ENCODE results near the gene NDUFA3.

The NDUFA3 gene

DNA sequence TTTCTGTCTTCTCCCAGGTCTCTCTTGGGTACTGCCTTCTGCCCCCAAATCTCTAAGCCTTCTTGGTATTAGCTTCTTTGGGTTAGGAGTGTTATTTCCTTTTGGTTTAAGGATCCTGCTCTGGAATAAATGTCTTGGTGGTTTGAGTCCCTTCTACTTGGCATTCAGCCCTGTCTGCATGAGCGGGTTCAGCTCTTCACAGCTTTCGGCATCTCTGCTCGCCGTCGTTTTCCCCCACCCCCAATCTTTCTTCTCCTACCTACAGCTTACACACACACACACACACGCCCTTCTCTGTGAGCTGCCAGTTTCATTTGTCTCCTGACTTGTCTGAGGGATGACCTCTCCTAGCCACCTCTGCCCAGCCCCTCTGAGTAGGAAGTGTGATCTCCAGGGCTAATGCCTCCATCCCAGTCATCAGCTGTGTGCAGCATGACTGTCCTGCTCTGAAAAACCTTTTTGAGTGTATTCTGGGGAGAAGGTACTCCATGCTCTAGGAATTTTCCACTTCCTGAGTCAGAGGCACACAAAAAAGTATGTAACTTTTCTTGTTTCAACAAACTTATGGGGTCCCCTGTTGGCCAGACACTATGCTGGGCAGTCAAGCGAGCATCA lies 39.6 kb downstream of the NDUFA3 start:
- no peaks in the 10 kb centered on the region; the same call in 1 of the 2 replicates for H3K4me1 ChIP-seq (ENCODE audit: control insufficient read depth, insufficient read depth, low read length)
- H3K27me3 ChIP-seq (ENCODE audit: control insufficient read depth, insufficient read depth, low read length): no peaks in the 10 kb centered on the region
- peaks cover 83% of the 10 kb centered on the region for H3K36me3 ChIP-seq (ENCODE audit: control insufficient read depth, insufficient read depth, low read length)
- no peak overlapping the region for H3K4me3 ChIP-seq (ENCODE audit: low read depth, low read length)
- H3K9ac ChIP-seq (ENCODE audit: low read depth, low read length): no peak overlapping the region
- no peak overlapping the region for H3K27ac ChIP-seq (ENCODE audit: low read depth, low read length)
- no peaks in the 10 kb centered on the region for H3K9me3 ChIP-seq (ENCODE audit: control insufficient read depth, insufficient read depth, low read length)

DNA sequence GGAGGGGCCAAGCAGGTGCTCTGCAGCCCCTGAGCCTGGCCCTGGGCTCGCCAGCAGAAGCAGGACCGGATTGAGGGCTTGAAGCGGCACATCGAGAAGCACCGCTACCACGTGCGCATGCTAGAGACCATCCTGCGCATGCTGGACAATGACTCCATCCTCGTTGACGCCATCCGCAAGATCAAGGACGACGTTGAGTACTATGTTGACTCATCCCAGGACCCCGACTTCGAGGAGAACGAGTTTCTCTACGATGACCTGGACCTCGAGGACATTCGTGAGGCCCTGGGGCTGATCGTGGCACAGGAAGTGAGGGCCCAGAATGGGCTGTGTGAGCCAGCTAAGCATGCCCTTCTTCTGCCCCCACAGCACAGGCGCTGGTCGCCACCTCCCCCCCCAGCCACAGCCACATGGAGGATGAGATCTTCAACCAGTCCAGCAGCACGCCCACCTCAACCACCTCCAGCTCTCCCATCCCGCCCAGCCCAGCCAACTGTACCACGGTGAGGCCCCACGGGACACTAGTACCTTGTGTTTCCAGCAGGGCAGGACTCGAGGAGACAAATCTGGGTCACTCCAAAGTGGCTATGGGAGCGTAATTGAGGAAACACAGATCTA lies 43.0 kb downstream of the NDUFA3 start:
- Histone ChIP-seq H3K27me3 (ENCODE audit: control insufficient read depth, insufficient read depth, low read length) (no peaks in the 10 kb centered on the region), H3K9ac (ENCODE audit: low read depth, low read length) (no peak overlapping the region), H3K36me3 (ENCODE audit: control insufficient read depth, insufficient read depth, low read length) (peaks cover 97% of the 10 kb centered on the region), H3K4me3 (ENCODE audit: low read depth, low read length) (no peak overlapping the region), H3K27ac (ENCODE audit: low read depth, low read length) (no peak overlapping the region), H3K9me3 (ENCODE audit: control insufficient read depth, insufficient read depth, low read length) (no peaks in the 10 kb centered on the region), H3K4me1 (ENCODE audit: control insufficient read depth, insufficient read depth, low read length) (no peaks in the 10 kb centered on the region)

DNA sequence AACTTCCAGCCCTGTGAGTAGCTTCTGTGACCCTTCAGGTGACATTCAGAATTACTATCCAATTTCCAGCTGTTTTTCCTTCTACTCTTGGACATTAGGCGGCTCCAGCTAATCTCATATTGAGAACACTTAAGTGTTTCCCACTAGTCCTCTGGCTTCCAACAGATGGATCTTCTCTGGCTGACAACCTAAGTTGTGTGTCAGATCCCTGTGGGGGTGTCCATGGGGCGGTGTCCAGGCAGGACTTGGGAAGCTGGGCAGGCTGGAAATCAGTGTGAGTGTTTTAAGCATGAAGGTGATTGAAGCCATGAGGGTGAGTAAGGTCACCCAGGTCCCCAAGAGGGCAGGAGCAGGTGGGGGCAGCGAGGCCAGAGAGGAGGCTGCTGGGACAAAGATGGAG lies 45.0 kb downstream of the NDUFA3 start:
- Histone ChIP-seq H3K4me3 (ENCODE audit: low read depth, low read length) (no peak overlapping the region), H3K27me3 (ENCODE audit: control insufficient read depth, insufficient read depth, low read length) (no peaks in the 10 kb centered on the region), H3K36me3 (ENCODE audit: control insufficient read depth, insufficient read depth, low read length) (peaks cover 96% of the 10 kb centered on the region), H3K27ac (ENCODE audit: low read depth, low read length) (no peak overlapping the region), H3K9me3 (ENCODE audit: control insufficient read depth, insufficient read depth, low read length) (no peaks in the 10 kb centered on the region), H3K9ac (ENCODE audit: low read depth, low read length) (no peak overlapping the region), H3K4me1 (ENCODE audit: control insufficient read depth, insufficient read depth, low read length) (no peaks in the 10 kb centered on the region)

- no peaks in the 10 kb centered on the region for H3K27me3 ChIP-seq (ENCODE audit: control insufficient read depth, insufficient read depth, low read length)
- H3K9ac ChIP-seq (ENCODE audit: low read depth, low read length): no peak overlapping the region
- H3K4me3 ChIP-seq (ENCODE audit: low read depth, low read length): no peak overlapping the region
- peaks cover 96% of the 10 kb centered on the region for H3K36me3 ChIP-seq (ENCODE audit: control insufficient read depth, insufficient read depth, low read length)
- H3K4me1 ChIP-seq (ENCODE audit: control insufficient read depth, insufficient read depth, low read length): no peaks in the 10 kb centered on the region
- H3K9me3 ChIP-seq (ENCODE audit: control insufficient read depth, insufficient read depth, low read length): no peaks in the 10 kb centered on the region
- no peak overlapping the region for H3K27ac ChIP-seq (ENCODE audit: low read depth, low read length)
Observed at GRCh38 chr19:54148158-54148557, 45.5 kb downstream of the NDUFA3 start.

DNA sequence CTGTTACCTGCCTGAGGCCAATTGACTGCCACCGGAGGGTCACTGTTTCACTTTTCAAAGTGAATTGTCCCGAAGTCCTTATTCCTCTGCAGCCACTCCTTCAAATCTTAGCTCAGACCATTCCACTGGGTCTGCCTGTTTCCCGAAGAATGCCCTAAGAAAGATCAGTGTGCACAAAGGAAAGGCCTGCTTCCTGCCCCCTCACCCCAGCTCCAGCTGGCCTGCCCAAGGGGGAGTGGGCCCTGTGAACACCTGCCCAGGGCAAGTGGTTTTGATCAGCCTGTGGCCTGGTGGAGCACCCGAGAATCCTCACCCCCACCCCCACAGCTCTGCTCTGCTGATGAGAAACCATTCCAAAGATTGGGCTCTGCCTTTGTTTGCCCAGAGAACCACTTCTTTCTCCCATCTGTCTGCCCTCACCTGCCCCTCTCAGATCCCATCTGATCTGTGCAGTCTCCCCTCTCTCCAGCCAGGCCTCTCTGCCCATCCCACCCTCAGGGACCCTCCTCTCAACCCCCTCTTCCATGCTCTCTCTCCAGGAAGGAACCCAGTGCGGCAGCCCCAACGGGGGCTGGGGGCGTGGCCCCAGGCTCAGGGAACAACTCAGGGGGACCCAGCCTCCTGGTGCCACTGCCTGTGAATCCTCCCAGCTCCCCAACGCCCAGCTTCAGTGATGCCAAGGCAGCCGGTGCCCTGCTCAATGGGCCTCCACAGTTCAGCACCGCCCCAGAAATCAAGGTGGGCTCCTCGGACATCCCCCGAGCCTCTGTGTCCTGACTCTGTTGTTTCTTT lies 46.6 kb downstream of the NDUFA3 start:
- Histone ChIP-seq H3K9me3 (ENCODE audit: control insufficient read depth, insufficient read depth, low read length) (no peaks in the 10 kb centered on the region), H3K9ac (ENCODE audit: low read depth, low read length) (no peak overlapping the region), H3K4me1 (ENCODE audit: control insufficient read depth, insufficient read depth, low read length) (no peaks in the 10 kb centered on the region), H3K36me3 (ENCODE audit: control insufficient read depth, insufficient read depth, low read length) (peaks cover 96% of the 10 kb centered on the region), H3K4me3 (ENCODE audit: low read depth, low read length) (no peak overlapping the region), H3K27ac (ENCODE audit: low read depth, low read length) (no peak overlapping the region), H3K27me3 (ENCODE audit: control insufficient read depth, insufficient read depth, low read length) (no peaks in the 10 kb centered on the region)

- peaks cover 95% of the 10 kb centered on the region for H3K36me3 ChIP-seq (ENCODE audit: control insufficient read depth, insufficient read depth, low read length)
- H3K4me1 ChIP-seq (ENCODE audit: control insufficient read depth, insufficient read depth, low read length): no peaks in the 10 kb centered on the region
- no peaks in the 10 kb centered on the region for H3K9me3 ChIP-seq (ENCODE audit: control insufficient read depth, insufficient read depth, low read length)
- no peaks in the 10 kb centered on the region for H3K27me3 ChIP-seq (ENCODE audit: control insufficient read depth, insufficient read depth, low read length)
- no peak overlapping the region for H3K9ac ChIP-seq (ENCODE audit: low read depth, low read length)
- no peak overlapping the region for H3K27ac ChIP-seq (ENCODE audit: low read depth, low read length)
- no peak overlapping the region for H3K4me3 ChIP-seq (ENCODE audit: low read depth, low read length)
Observed at GRCh38 chr19:54151362-54152035, 48.8 kb downstream of the NDUFA3 start.

- no peaks in the 10 kb centered on the region for H3K9me3 ChIP-seq (ENCODE audit: control insufficient read depth, insufficient read depth, low read length)
- H3K27me3 ChIP-seq (ENCODE audit: control insufficient read depth, insufficient read depth, low read length): no peaks in the 10 kb centered on the region
- H3K4me3 ChIP-seq (ENCODE audit: low read depth, low read length): no peak overlapping the region
- H3K27ac ChIP-seq (ENCODE audit: low read depth, low read length): no peak overlapping the region
- no peak overlapping the region for H3K9ac ChIP-seq (ENCODE audit: low read depth, low read length)
- H3K4me1 ChIP-seq (ENCODE audit: control insufficient read depth, insufficient read depth, low read length): no peaks in the 10 kb centered on the region
- H3K36me3 ChIP-seq (ENCODE audit: control insufficient read depth, insufficient read depth, low read length): peaks cover 94% of the 10 kb centered on the region
Observed at GRCh38 chr19:54152267-54152666, 49.6 kb downstream of the NDUFA3 start.

- Histone ChIP-seq H3K4me1 (ENCODE audit: control insufficient read depth, insufficient read depth, low read length) (no peaks in the 10 kb centered on the region), H3K9me3 (ENCODE audit: control insufficient read depth, insufficient read depth, low read length) (no peaks in the 10 kb centered on the region), H3K4me3 (ENCODE audit: low read depth, low read length) (no peak overlapping the region), H3K36me3 (ENCODE audit: control insufficient read depth, insufficient read depth, low read length) (peaks cover 90% of the 10 kb centered on the region), H3K27me3 (ENCODE audit: control insufficient read depth, insufficient read depth, low read length) (no peaks in the 10 kb centered on the region), H3K27ac (ENCODE audit: low read depth, low read length) (no peak overlapping the region), H3K9ac (ENCODE audit: low read depth, low read length) (no peak overlapping the region)
Observed at GRCh38 chr19:54152878-54153524, 50.3 kb downstream of the NDUFA3 start.

- Histone ChIP-seq H3K27me3 (ENCODE audit: control insufficient read depth, insufficient read depth, low read length) (no peaks in the 10 kb centered on the region), H3K4me1 (ENCODE audit: control insufficient read depth, insufficient read depth, low read length) (no peaks in the 10 kb centered on the region), H3K9me3 (ENCODE audit: control insufficient read depth, insufficient read depth, low read length) (no peaks in the 10 kb centered on the region), H3K36me3 (ENCODE audit: control insufficient read depth, insufficient read depth, low read length) (peaks cover 86% of the 10 kb centered on the region), H3K9ac (ENCODE audit: low read depth, low read length) (no peak overlapping the region), H3K27ac (ENCODE audit: low read depth, low read length) (no peak overlapping the region), H3K4me3 (ENCODE audit: low read depth, low read length) (no peak overlapping the region)
Observed at GRCh38 chr19:54153731-54154326, 51.2 kb downstream of the NDUFA3 start.

DNA sequence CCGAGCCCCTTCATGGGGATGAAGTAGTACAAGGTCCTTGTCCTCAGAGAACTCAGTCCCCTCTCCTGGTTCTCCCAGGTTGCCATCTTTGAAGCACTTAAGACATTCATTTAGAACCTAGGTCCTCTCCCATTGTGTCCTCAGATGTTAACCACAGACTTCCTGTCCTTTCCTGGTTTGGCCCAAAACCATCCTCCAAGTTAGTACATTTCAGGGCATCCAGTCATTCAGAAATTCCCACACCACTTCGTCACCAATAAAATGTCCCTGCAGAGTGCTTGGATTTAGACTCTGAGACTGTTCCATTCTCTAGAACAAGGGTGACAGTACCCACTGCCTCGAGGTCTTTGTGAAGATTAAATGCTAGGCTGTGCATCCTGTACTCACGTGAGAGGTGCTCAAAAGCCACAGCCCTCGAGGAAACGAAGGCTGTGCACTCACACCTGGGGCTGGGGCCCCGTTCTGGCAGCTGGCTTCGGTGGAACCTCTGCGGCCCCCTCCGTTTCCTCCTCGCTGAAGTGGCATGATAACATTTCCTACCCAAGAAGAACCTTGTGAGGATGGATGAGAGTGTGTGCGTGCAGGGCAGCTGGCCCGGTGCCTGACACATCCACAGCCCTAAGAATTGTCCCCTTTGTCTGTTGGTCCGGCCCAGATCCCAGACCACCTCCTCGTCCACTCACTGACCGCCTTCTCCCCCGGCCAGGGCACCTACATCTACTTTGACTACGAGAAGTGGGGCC lies 52.1 kb downstream of the NDUFA3 start:
- Histone ChIP-seq H3K9ac (ENCODE audit: low read depth, low read length) (no peak overlapping the region), H3K36me3 (ENCODE audit: control insufficient read depth, insufficient read depth, low read length) (peaks cover 76% of the 10 kb centered on the region), H3K9me3 (ENCODE audit: control insufficient read depth, insufficient read depth, low read length) (no peaks in the 10 kb centered on the region), H3K27me3 (ENCODE audit: control insufficient read depth, insufficient read depth, low read length) (no peaks in the 10 kb centered on the region), H3K27ac (ENCODE audit: low read depth, low read length) (no peak overlapping the region), H3K4me3 (ENCODE audit: low read depth, low read length) (no peak overlapping the region), H3K4me1 (ENCODE audit: control insufficient read depth, insufficient read depth, low read length) (no peaks in the 10 kb centered on the region)
